DOHH2 (cell line): ENCODE data around the gene MPI.

Source experiments
- EZH2phosphoT487 ChIP-seq: fragments of 200-600 bp; sonication (generic); IDR thresholded peaks from 2 replicates; pipeline ENCODE4 v1.6.1; 2017; ENCODE audit warnings: borderline replicate concordance, mild to moderate bottlenecking, antibody characterized with exemption, low read length, moderate library complexity, mixed read lengths
- TF ChIP-seq, protein P1 (sequence below): fragments of 200-600 bp; sonication (generic); IDR thresholded peaks from one replicate; pipeline ENCODE4 v1.5.1; 2014; ENCODE audit warnings: antibody characterized with exemption, mild to moderate bottlenecking, low read depth, low read length; ENCODE audit not compliant: poor library complexity, severe bottlenecking

DNA sequence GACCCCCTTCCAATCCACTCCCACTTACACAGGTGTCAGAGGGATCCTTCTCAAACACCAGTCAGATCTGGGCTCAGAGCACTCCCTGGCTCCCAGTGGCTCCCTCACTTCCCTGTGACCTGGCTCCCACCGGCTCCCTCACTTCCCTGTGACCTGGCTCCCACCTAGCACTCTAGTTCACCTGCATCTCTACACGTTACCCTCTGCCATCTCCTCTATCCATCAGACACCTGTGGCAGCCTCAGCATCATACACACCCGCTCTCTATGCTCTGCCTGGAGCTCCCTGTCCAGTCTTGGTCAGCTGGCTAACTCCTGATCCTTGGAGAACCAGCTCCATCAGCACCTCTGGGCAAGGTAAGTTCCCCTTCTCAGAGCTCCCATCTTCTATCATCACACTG is 61.2 kb downstream of the MPI start:
- TF ChIP-seq, protein P1, sequence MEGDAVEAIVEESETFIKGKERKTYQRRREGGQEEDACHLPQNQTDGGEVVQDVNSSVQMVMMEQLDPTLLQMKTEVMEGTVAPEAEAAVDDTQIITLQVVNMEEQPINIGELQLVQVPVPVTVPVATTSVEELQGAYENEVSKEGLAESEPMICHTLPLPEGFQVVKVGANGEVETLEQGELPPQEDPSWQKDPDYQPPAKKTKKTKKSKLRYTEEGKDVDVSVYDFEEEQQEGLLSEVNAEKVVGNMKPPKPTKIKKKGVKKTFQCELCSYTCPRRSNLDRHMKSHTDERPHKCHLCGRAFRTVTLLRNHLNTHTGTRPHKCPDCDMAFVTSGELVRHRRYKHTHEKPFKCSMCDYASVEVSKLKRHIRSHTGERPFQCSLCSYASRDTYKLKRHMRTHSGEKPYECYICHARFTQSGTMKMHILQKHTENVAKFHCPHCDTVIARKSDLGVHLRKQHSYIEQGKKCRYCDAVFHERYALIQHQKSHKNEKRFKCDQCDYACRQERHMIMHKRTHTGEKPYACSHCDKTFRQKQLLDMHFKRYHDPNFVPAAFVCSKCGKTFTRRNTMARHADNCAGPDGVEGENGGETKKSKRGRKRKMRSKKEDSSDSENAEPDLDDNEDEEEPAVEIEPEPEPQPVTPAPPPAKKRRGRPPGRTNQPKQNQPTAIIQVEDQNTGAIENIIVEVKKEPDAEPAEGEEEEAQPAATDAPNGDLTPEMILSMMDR = no peak
- no peak for TF ChIP-seq EZH2phosphoT487
